ENCODE data around the gene BICD1. TPM values are rescaled to one million over a fixed set of nuclear protein-coding genes. Genes with fewer than 3 reads are reported as not detected.

BICD1 gene
- total and polyA plus RNA-seq, 12 donors: 2.5 to 14.7 (median 9.2) TPM

- no peak for TF ChIP-seq CTCF (IDR thresholded peaks at IDR 0.05)
- H3K27me3 ChIP-seq: no peaks in the 10 kb centered on the region
- H3K4me1 ChIP-seq: peaks cover 0 to 3% (median 0%) of the 10 kb centered on the region in 9 donors
- no peak for DNase-seq
- H3K27ac ChIP-seq: no peak overlapping the region
- H3K4me3 ChIP-seq: no peak overlapping the region
- no peaks in the 10 kb centered on the region for H3K36me3 ChIP-seq
- intact Hi-C loops (cut with DNase I): loop anchor here in 4 of 10 donors (5.0 to 10.0 kb wide), 4 partner anchors 229 to 661 kb away; partner anchors contain the start of gene DNM1L (in 1 of the 4)
- no peak for ATAC-seq
- no peaks in the 10 kb centered on the region for H3K9me3 ChIP-seq
- 96 to 98% methylated on average over 2 of the region's 2 CpGs for WGBS, 2 donors
These were observed 40.4 kb upstream of the BICD1 start for GRCh38 chr12:32066206-32066605.

GRCh38 chr12:32069071-32069470, 37.6 kb upstream of the BICD1 start:
- no peak for TF ChIP-seq CTCF (IDR thresholded peaks at IDR 0.05)

GRCh38 chr12:32069731-32070130, 36.9 kb upstream of the BICD1 start:
- TF ChIP-seq CTCF (IDR thresholded peaks at IDR 0.05): no peak
- peaks cover 0 to 16% (median 0%) of the 10 kb centered on the region in 11 donors for H3K9me3 ChIP-seq
- ATAC-seq (no peak), DNase-seq (no peak)
- 91 to 94% methylated on average over 5 of the region's 5 CpGs for WGBS, 2 donors
- H3K27ac ChIP-seq: no peak overlapping the region
- H3K36me3 ChIP-seq: no peaks in the 10 kb centered on the region
- no peaks in the 10 kb centered on the region for H3K27me3 ChIP-seq
- intact Hi-C loops (cut with DNase I): loop anchor here in 4 of 10 donors (5.0 to 10.0 kb wide), 4 partner anchors 225 to 665 kb away; partner anchors contain the start of gene DNM1L (in 1 of the 4)
- no peak overlapping the region for H3K4me3 ChIP-seq
- no peaks in the 10 kb centered on the region for H3K4me1 ChIP-seq

More at GRCh38 chr12:32069071-32069470, 37.6 kb upstream of the BICD1 start:
- Histone ChIP-seq H3K4me3 (no peak overlapping the region), H3K9me3 (peaks cover 0 to 12% (median 0%) of the 10 kb centered on the region in 11 donors), H3K36me3 (no peaks in the 10 kb centered on the region), H3K27ac (no peak overlapping the region), H3K27me3 (no peaks in the 10 kb centered on the region), H3K4me1 (no peaks in the 10 kb centered on the region)
- no peak for DNase-seq
- intact Hi-C loops (cut with DNase I): loop anchor here in 4 of 10 donors (5.0 to 10.0 kb wide), 4 partner anchors 226 to 664 kb away; partner anchors contain the start of gene DNM1L (in 1 of the 4)
- WGBS, 2 donors: 72 to 87% methylated on average over 3 of the region's 3 CpGs
- ATAC-seq: no peak

GRCh38 chr12:32070370-32070769, 36.3 kb upstream of the BICD1 start:
- Histone ChIP-seq H3K27ac (no peak overlapping the region), H3K36me3 (no peaks in the 10 kb centered on the region), H3K4me1 (no peaks in the 10 kb centered on the region), H3K27me3 (no peaks in the 10 kb centered on the region), H3K4me3 (no peak overlapping the region), H3K9me3 (peaks cover 0 to 16% (median 0%) of the 10 kb centered on the region in 11 donors)
- 38 to 96% methylated on average over 1 of the region's 1 CpG for WGBS, 2 donors
- ATAC-seq (no peak), DNase-seq (no peak)
- no peak for TF ChIP-seq CTCF (IDR thresholded peaks at IDR 0.05)
- intact Hi-C loops (cut with DNase I): no loop called here
